RWPE1 (cell line): ENCODE data around the gene CELA2A.

Experiments used
- CTCF ChIA-PET: fragments of 350-600 bp; sonication (Branson Sonifier 250); formaldehyde crosslinking; extraction: SDS; loops from one replicate; lab custom pipeline; 2021; lab: Yijun Ruan, JAX
- POLR2A ChIA-PET: fragments of 400-600 bp; formaldehyde crosslinking; extraction: SDS; loops from one replicate; lab custom pipeline; 2020; ENCODE audit warnings: antibody characterized with exemption; ENCODE audit not compliant: low non-redundant PET; lab: Yijun Ruan, JAX
- DNase-seq: peaks from one replicate; pipeline ENCODE4 v3.0.0; 2012; ENCODE audit warnings: low spot score
- H3K27ac ChIP-seq: fragments of 450-650 bp; 2 replicates; pipeline ENCODE4 v1.5.1; 2017
- CTCF ChIP-seq: fragments of 450-650 bp; conservative IDR thresholded peaks from 2 replicates; pipeline ENCODE4 v1.5.1; 2017; ENCODE audit warnings: low read depth, mild to moderate bottlenecking

The CELA2A gene

DNA sequence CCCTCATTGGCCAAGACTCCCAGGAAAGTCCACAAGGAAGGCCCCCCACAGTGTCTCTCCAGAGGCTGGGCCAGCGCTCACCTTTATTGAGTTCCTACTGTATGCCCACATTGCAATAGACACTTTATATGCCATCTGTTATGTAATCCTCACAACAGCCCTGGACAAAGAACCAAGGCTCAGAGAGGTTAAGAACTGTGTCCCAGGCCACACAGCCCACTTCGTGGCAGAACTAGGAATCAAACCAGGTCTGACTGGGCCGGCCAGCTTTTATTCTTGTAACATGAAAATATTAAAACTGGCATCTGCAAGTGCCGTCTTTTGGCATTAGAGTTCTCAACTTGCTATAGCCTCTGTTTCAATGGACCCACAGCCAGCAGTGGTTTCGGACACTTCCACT lies 13.8 kb upstream of the CELA2A start:
- TF ChIP-seq CTCF = no peak
- DNase-seq = no peak
- POLR2A ChIA-PET = no interaction called here
- CTCF ChIA-PET = no interaction called here
- H3K27ac ChIP-seq = no peak overlapping the region

GRCh38 chr1:15443281-15443680 lies 13.3 kb upstream of the CELA2A start:
- CTCF ChIA-PET = no interaction called here
- TF ChIP-seq CTCF = no peak
- H3K27ac ChIP-seq = no peak overlapping the region
- POLR2A ChIA-PET = no interaction called here
- no peak for DNase-seq

- TF ChIP-seq CTCF = no peak
- no peak overlapping the region for H3K27ac ChIP-seq
- POLR2A ChIA-PET = no interaction called here
- CTCF ChIA-PET = interaction anchor here (0.5 kb wide), 1 partner anchor 14 kb away, joined by 3 read pairs; no protein-coding TSS in a partner anchor
- no peak for DNase-seq
Measured at GRCh38 chr1:15444468-15445389, 11.8 kb upstream of the CELA2A start.

DNA sequence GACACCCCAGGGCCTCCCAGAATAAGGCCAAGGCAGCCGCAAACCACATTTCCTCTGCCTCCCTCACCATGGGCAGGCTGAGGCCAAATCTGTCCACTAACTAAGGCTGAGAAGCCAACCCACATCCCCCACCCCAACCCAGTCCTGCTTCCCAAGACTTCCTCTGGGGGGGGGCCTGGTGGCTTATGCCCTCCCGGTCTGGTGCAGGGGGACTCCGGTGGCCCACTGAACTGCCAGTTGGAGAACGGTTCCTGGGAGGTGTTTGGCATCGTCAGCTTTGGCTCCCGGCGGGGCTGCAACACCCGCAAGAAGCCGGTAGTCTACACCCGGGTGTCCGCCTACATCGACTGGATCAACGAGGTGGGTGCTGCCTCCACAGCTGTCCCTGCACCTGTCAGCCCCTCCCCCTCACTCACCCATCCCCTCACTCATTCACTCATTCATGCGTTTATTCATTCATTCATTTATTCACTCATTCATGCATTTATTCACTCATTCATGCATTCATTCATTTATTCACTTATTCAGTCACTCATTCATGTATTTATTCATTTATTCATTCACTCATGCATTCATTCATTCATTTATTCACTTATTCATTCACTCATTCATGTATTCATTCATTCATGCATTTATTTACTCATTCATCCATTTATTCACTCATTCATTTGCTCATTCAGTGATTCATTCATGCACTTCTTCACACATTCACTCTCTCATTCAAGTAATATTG lies 11.0 kb upstream of the CELA2A start:
- H3K27ac ChIP-seq = no peak overlapping the region
- ChIA-PET CTCF (interaction anchor here (0.5 kb wide), 1 partner anchor 15 kb away, joined by 3 read pairs; no protein-coding TSS in a partner anchor), POLR2A (no interaction called here)
- no peak for DNase-seq
- TF ChIP-seq CTCF = no peak

- TF ChIP-seq CTCF = no peak
- CTCF ChIA-PET = interaction anchor here (0.7 kb wide), 1 partner anchor 12 kb away, joined by 3 read pairs; no protein-coding TSS in a partner anchor
- POLR2A ChIA-PET = no interaction called here
- no peak for DNase-seq
- H3K27ac ChIP-seq = no peak overlapping the region
Measured at GRCh38 chr1:15446212-15446611, 10.3 kb upstream of the CELA2A start.

DNA sequence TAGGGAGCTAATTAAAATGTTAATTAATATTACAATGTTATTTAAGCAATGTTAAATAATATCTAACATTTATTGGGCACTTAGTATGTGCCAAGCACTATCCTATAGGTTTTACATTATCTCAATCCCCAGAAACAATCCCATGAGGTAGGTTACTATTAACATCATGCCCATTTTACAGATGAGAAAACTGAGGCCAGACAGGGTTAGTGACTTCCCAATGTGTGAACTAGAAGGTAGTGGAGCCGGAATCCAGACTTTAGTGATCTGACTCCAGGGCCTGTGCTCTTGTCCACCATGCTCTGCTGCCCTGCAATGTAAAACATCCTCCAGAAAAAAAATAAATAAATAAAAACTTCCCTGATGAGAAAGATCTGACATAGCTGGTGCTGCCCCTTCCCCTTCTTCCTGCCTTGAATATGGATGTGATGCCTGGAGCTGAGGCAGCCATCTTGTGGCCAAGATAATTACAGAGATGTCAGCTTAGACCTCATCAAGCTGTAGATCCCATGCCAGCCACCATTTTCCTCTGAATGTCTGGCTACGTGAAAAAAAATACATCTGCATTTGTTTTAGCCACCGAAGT lies 7.6 kb upstream of the CELA2A start:
- CTCF ChIA-PET = no interaction called here
- TF ChIP-seq CTCF = no peak

More for the DNA sequence above, 7.6 kb upstream of the CELA2A start:
- DNase-seq = no peak
- H3K27ac ChIP-seq = no peak overlapping the region
- POLR2A ChIA-PET = no interaction called here
